ENCODE results near the gene RAB43. TPM values are rescaled to one million over a fixed set of nuclear protein-coding genes. Genes with fewer than 3 reads are reported as not detected.
A peak's percentile ranks its signal among the peaks of the same experiment; 100 is the strongest.

RAB43 gene
- total and polyA plus RNA-seq, 8 donors: 4.7 to 18.7 (median 8.9) TPM

DNA sequence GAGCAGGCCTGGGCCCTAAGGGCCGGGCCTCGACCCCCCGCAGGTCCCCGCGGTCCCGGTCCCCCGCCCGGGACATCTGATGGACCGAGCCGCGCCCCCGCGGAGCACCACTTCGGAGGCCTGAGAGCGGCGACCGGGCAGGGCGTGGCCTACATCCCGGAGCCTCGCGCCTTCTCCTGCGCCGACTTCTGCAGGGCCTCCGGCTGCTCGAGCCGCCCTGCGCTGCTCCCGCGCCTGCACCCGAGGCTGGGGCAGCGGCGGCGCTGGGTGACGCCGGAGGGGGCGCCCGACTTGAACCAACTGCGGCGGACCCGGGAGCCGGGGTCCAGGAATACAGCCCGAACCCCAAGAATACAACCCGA lies 75.9 kb downstream of the RAB43 start:
- Histone ChIP-seq H3K27ac (no peak overlapping the region), H3K4me3 (peak overlapping the region in 2 of 4 donors; percentile 4 to 22), H3K27me3 (no peaks in the 10 kb centered on the region), H3K4me1 (no peaks in the 10 kb centered on the region), H3K9me3 (no peaks in the 10 kb centered on the region), H3K36me3 (no peaks in the 10 kb centered on the region)
- intact Hi-C loops (cut with DNase I): no loop called here
- no peak for TF ChIP-seq CTCF (IDR thresholded peaks at IDR 0.05)
- DNase-seq (no peak), FAIRE-seq (no peak), ATAC-seq (peak; percentile 50 to 85 (median 62))
- 6 to 9% methylated on average over 35 to 43 of the region's 43 CpGs for WGBS, 2 donors

DNA sequence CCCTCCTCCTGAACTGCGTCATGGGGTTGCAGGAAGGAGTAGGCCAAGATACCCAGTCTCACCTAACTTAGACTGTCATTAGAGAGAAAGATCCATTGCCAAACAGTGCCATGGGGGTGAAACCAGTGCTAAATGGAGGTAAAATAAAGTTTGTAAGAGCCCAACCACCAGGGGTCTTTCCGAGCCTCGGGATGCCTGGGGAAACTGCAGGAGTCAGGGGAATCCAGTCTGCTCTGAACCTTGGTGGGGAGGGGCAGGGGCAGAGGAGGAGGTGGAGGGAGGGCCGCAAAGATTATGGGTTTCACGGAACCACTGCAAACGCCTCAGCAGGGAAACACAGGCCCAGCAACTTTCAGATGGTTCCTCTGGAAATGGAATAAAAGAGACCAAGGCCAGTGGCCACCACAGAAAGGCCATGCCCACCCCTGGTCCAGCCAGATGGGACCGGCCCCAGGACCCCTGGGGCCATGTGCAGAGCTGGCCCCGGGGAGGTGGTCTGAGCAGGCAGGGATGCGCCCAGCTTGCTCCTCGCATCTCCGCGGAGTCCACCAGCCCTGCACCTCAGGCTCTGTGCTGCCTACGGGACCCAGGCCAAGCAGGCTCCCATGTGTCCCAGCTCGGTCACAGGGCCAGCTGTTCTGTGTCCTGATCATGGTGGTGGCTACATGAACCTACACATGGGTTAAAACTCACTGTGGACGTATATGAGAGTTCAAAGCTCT lies 80.9 kb downstream of the RAB43 start:
- Histone ChIP-seq H3K27ac (no peak overlapping the region), H3K4me1 (no peaks in the 10 kb centered on the region), H3K36me3 (no peaks in the 10 kb centered on the region), H3K27me3 (no peaks in the 10 kb centered on the region), H3K9me3 (no peaks in the 10 kb centered on the region), H3K4me3 (no peak overlapping the region)
- DNase-seq: peak in 1 of 6 donors; percentile 44
- no peak for TF ChIP-seq CTCF (IDR thresholded peaks at IDR 0.05)
- intact Hi-C loops (cut with DNase I): no loop called here
- 90% methylated on average over 15 of the region's 15 CpGs for WGBS, 2 donors
- FAIRE-seq: no peak
- ATAC-seq: no peak

- intact Hi-C loops (cut with DNase I): no loop called here
- TF ChIP-seq CTCF (IDR thresholded peaks at IDR 0.05): no peak
- no peak overlapping the region for H3K4me3 ChIP-seq
- WGBS, 2 donors: 59 to 62% methylated on average over 3 of the region's 3 CpGs
- FAIRE-seq (no peak), DNase-seq (no peak), ATAC-seq (no peak)
- no peaks in the 10 kb centered on the region for H3K4me1 ChIP-seq
- H3K36me3 ChIP-seq: no peaks in the 10 kb centered on the region
- H3K27ac ChIP-seq: no peak overlapping the region
- H3K9me3 ChIP-seq: no peaks in the 10 kb centered on the region
- H3K27me3 ChIP-seq: no peaks in the 10 kb centered on the region
These were observed 81.6 kb downstream of the RAB43 start for GRCh38 chr3:129040039-129040336.

DNA sequence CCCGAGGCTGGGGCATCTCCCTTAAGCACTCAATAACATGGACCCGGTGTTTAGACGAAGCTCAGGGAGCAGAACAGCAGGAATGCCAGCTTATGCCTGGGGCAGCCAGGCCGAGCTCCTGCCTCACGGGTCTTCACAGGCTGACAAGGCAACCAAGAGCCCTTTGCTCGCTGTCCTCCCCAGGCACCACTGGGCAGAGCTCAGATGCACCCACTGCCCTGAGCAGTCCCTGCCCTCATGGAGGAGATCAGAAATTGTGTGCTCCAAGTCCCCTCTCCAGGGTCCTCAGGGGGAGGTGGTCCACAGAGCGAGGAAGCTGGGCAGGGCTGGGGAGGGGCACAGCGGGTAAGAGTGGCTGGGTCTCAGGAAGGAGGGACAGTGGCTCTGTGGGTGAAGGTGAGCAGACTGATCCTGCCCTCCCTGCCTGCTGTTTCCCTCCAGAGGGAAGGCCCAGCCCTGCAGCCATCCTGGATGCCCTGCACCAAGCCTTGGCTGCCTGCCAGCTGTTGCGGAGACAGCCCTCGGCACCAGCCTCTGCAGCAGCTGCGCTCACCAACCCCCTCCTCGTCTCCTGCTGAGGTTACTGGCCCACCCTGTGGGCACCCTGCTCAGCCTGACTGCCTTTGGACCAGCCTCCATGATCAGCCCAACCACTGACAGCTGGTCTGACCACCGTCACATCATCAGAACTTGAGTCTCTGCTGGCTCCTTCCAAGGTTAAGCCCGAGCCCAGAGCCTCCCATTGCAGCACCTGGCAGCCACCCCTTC lies 82.1 kb downstream of the RAB43 start:
- 57 to 59% methylated on average over 14 of the region's 14 CpGs for WGBS, 2 donors
- Histone ChIP-seq H3K36me3 (no peaks in the 10 kb centered on the region), H3K27ac (no peak overlapping the region), H3K4me3 (no peak overlapping the region), H3K4me1 (no peaks in the 10 kb centered on the region), H3K9me3 (no peaks in the 10 kb centered on the region), H3K27me3 (no peaks in the 10 kb centered on the region)
- no peak for TF ChIP-seq CTCF (IDR thresholded peaks at IDR 0.05)
- ATAC-seq: peak in 2 of 4 donors; percentile 15 to 17
- FAIRE-seq: no peak
- peak in 1 of 6 donors; percentile 79 for DNase-seq
- intact Hi-C loops (cut with DNase I): no loop called here

Data from pancreas (tissue), 10 donors.